ENCODE data around the gene TRIM22. TPM values are rescaled to one million over a fixed set of nuclear protein-coding genes. Genes with fewer than 3 reads are reported as not detected.

TRIM22 gene
- total and polyA plus RNA-seq, 5 donors from 2014 or later, result 233 to 378 (median 267) TPM

- no peaks in the 10 kb centered on the region for H3K9me3 ChIP-seq (ENCODE audit: control insufficient read depth in 2 of 2, low read length in 2 of 2)
- H3K36me3 ChIP-seq (ENCODE audit: control insufficient read depth, insufficient read depth, low read length), result peaks cover 5% of the 10 kb centered on the region
- no peaks in the 10 kb centered on the region for H3K4me1 ChIP-seq (ENCODE audit: control insufficient read depth, insufficient read depth, low read length, poor library complexity, severe bottlenecking)
- peaks cover 4% of the 10 kb centered on the region for H3K27me3 Mint-ChIP-seq
- no peaks in the 10 kb centered on the region for H3K4me1 Mint-ChIP-seq
- ATAC-seq (ENCODE audit: low read depth in 2 of 2) (no peak), DNase-seq (no peak)
- peaks cover 0 to 6% (median 0%) of the 10 kb centered on the region in 7 donors for H3K9me3 Mint-ChIP-seq
- H3K4me3 Mint-ChIP-seq, result no peak overlapping the region
- no peak overlapping the region for H3K27ac Mint-ChIP-seq
- H3K4me3 ChIP-seq (ENCODE audit: low read depth, low read length), result no peak overlapping the region
- H3K36me3 Mint-ChIP-seq, result peaks cover 19% of the 10 kb centered on the region
- no peaks in the 10 kb centered on the region for H3K27me3 ChIP-seq (ENCODE audit: control insufficient read depth, insufficient read depth, low read length)
- H3K27ac ChIP-seq (ENCODE audit: insufficient read depth, low read length, poor library complexity, severe bottlenecking), result no peak overlapping the region
Observed at GRCh38 chr11:5722622-5723021, 33.0 kb downstream of the TRIM22 start.

- Mint-ChIP-seq H3K36me3 (peaks cover 7% of the 10 kb centered on the region), H3K4me1 (no peaks in the 10 kb centered on the region), H3K4me3 (no peak overlapping the region), H3K27me3 (peaks cover 4% of the 10 kb centered on the region), H3K9me3 (peaks cover 0 to 2% (median 0%) of the 10 kb centered on the region in 7 donors), H3K27ac (no peak overlapping the region)
- H3K4me3 ChIP-seq (ENCODE audit: low read depth, low read length), result no peak overlapping the region
- no peak overlapping the region for H3K27ac ChIP-seq (ENCODE audit: insufficient read depth, low read length, poor library complexity, severe bottlenecking)
- H3K27me3 ChIP-seq (ENCODE audit: control insufficient read depth, insufficient read depth, low read length), result no peaks in the 10 kb centered on the region
- ATAC-seq (ENCODE audit: low read depth in 2 of 2) (no peak), DNase-seq (no peak)
- H3K36me3 ChIP-seq (ENCODE audit: control insufficient read depth, insufficient read depth, low read length), result no peaks in the 10 kb centered on the region
- H3K4me1 ChIP-seq (ENCODE audit: control insufficient read depth, insufficient read depth, low read length, poor library complexity, severe bottlenecking), result no peaks in the 10 kb centered on the region
- H3K9me3 ChIP-seq (ENCODE audit: control insufficient read depth in 2 of 2, low read length in 2 of 2), result no peaks in the 10 kb centered on the region
Observed at GRCh38 chr11:5726351-5726750, 36.8 kb downstream of the TRIM22 start.

GRCh38 chr11:5727691-5728090, 38.1 kb downstream of the TRIM22 start:
- no peaks in the 10 kb centered on the region for H3K27me3 ChIP-seq (ENCODE audit: control insufficient read depth, insufficient read depth, low read length)
- H3K27me3 Mint-ChIP-seq, result peaks cover 4% of the 10 kb centered on the region

GRCh38 chr11:5736396-5736795, 46.8 kb downstream of the TRIM22 start, which contains the start of gene OR56B1:
Gene OR56B1, plus strand, starts transcription at chr11:5736448. Its CDS starts 69 bp downstream, at chr11:5736517.
- Mint-ChIP-seq H3K4me3 (no peak within 1 kb of the TSS), H3K4me1 (no peaks in the 10 kb centered on the region), H3K36me3 (peaks cover 29% of the 10 kb centered on the region), H3K9me3 (peaks cover 0 to 16% (median 1%) of the 10 kb centered on the region in 7 donors), H3K27me3 (no peaks in the 10 kb centered on the region), H3K27ac (no peak within 1 kb of the TSS)
- H3K9me3 ChIP-seq (ENCODE audit: control insufficient read depth in 2 of 2, low read length in 2 of 2), result peaks cover 0 to 1% of the 10 kb centered on the region in 2 experiments
- no peaks in the 10 kb centered on the region for H3K4me1 ChIP-seq (ENCODE audit: control insufficient read depth, insufficient read depth, low read length, poor library complexity, severe bottlenecking)
- no peak within 1 kb of the TSS for H3K27ac ChIP-seq (ENCODE audit: insufficient read depth, low read length, poor library complexity, severe bottlenecking)
- no peaks in the 10 kb centered on the region for H3K36me3 ChIP-seq (ENCODE audit: control insufficient read depth, insufficient read depth, low read length)
- DNase-seq (no peak), ATAC-seq (ENCODE audit: low read depth in 2 of 2) (no peak)
- no peak within 1 kb of the TSS for H3K4me3 ChIP-seq (ENCODE audit: low read depth, low read length)
- no peaks in the 10 kb centered on the region for H3K27me3 ChIP-seq (ENCODE audit: control insufficient read depth, insufficient read depth, low read length)

More at GRCh38 chr11:5727691-5728090, 38.1 kb downstream of the TRIM22 start:
- Mint-ChIP-seq H3K36me3 (peaks cover 7% of the 10 kb centered on the region), H3K27ac (no peak overlapping the region), H3K9me3 (peaks cover 0 to 2% (median 0%) of the 10 kb centered on the region in 7 donors), H3K4me1 (no peaks in the 10 kb centered on the region), H3K4me3 (no peak overlapping the region)
- Histone ChIP-seq H3K9me3 (ENCODE audit: control insufficient read depth in 2 of 2, low read length in 2 of 2) (no peaks in the 10 kb centered on the region), H3K36me3 (ENCODE audit: control insufficient read depth, insufficient read depth, low read length) (no peaks in the 10 kb centered on the region), H3K4me1 (ENCODE audit: control insufficient read depth, insufficient read depth, low read length, poor library complexity, severe bottlenecking) (no peaks in the 10 kb centered on the region), H3K27ac (ENCODE audit: insufficient read depth, low read length, poor library complexity, severe bottlenecking) (no peak overlapping the region), H3K4me3 (ENCODE audit: low read depth, low read length) (no peak overlapping the region)
- DNase-seq (no peak), ATAC-seq (ENCODE audit: low read depth in 2 of 2) (no peak)

- H3K36me3 ChIP-seq (ENCODE audit: control insufficient read depth, insufficient read depth, low read length), result no peaks in the 10 kb centered on the region
- ATAC-seq (ENCODE audit: low read depth in 2 of 2), result no peak
- Mint-ChIP-seq H3K4me1 (no peaks in the 10 kb centered on the region), H3K9me3 (peaks cover 0 to 23% (median 4%) of the 10 kb centered on the region in 7 donors), H3K27ac (no peak overlapping the region), H3K36me3 (peaks cover 29% of the 10 kb centered on the region), H3K4me3 (no peak overlapping the region), H3K27me3 (no peaks in the 10 kb centered on the region)
- H3K4me3 ChIP-seq (ENCODE audit: low read depth, low read length), result no peak overlapping the region
- no peak overlapping the region for H3K27ac ChIP-seq (ENCODE audit: insufficient read depth, low read length, poor library complexity, severe bottlenecking)
- DNase-seq, result no peak
- H3K4me1 ChIP-seq (ENCODE audit: control insufficient read depth, insufficient read depth, low read length, poor library complexity, severe bottlenecking), result no peaks in the 10 kb centered on the region
- H3K9me3 ChIP-seq (ENCODE audit: control insufficient read depth in 2 of 2, low read length in 2 of 2), result peaks cover 3 to 6% of the 10 kb centered on the region in 2 experiments
- no peaks in the 10 kb centered on the region for H3K27me3 ChIP-seq (ENCODE audit: control insufficient read depth, insufficient read depth, low read length)
Observed at GRCh38 chr11:5737091-5737490, 47.5 kb downstream of the TRIM22 start.

- no peak overlapping the region for H3K27ac ChIP-seq (ENCODE audit: insufficient read depth, low read length, poor library complexity, severe bottlenecking)
- H3K27ac Mint-ChIP-seq, result no peak overlapping the region
- H3K4me3 Mint-ChIP-seq, result no peak overlapping the region
- DNase-seq (no peak), ATAC-seq (ENCODE audit: low read depth in 2 of 2) (no peak)
- no peaks in the 10 kb centered on the region for H3K27me3 ChIP-seq (ENCODE audit: control insufficient read depth, insufficient read depth, low read length)
- no peaks in the 10 kb centered on the region for H3K36me3 ChIP-seq (ENCODE audit: control insufficient read depth, insufficient read depth, low read length)
- no peaks in the 10 kb centered on the region for H3K4me1 Mint-ChIP-seq
- no peaks in the 10 kb centered on the region for H3K27me3 Mint-ChIP-seq
- no peaks in the 10 kb centered on the region for H3K4me1 ChIP-seq (ENCODE audit: control insufficient read depth, insufficient read depth, low read length, poor library complexity, severe bottlenecking)
- peaks cover 0 to 28% (median 4%) of the 10 kb centered on the region in 7 donors for H3K9me3 Mint-ChIP-seq
- H3K4me3 ChIP-seq (ENCODE audit: low read depth, low read length), result no peak overlapping the region
- peaks cover 29% of the 10 kb centered on the region for H3K36me3 Mint-ChIP-seq
- H3K9me3 ChIP-seq (ENCODE audit: control insufficient read depth in 2 of 2, low read length in 2 of 2), result peaks cover 6% of the 10 kb centered on the region in 2 experiments
Observed at GRCh38 chr11:5737670-5738392, 48.2 kb downstream of the TRIM22 start.

GRCh38 chr11:5738431-5738830, 48.8 kb downstream of the TRIM22 start:
- no peaks in the 10 kb centered on the region for H3K4me1 ChIP-seq (ENCODE audit: control insufficient read depth, insufficient read depth, low read length, poor library complexity, severe bottlenecking)
- H3K4me3 Mint-ChIP-seq, result no peak overlapping the region
- no peak for DNase-seq
- no peaks in the 10 kb centered on the region for H3K27me3 ChIP-seq (ENCODE audit: control insufficient read depth, insufficient read depth, low read length)
- no peaks in the 10 kb centered on the region for H3K36me3 ChIP-seq (ENCODE audit: control insufficient read depth, insufficient read depth, low read length)
- peaks cover 0 to 34% (median 4%) of the 10 kb centered on the region in 7 donors for H3K9me3 Mint-ChIP-seq
- H3K4me3 ChIP-seq (ENCODE audit: low read depth, low read length), result no peak overlapping the region
- no peaks in the 10 kb centered on the region for H3K27me3 Mint-ChIP-seq
- no peak for ATAC-seq (ENCODE audit: low read depth in 2 of 2)
- H3K27ac Mint-ChIP-seq, result no peak overlapping the region
- peaks cover 6 to 9% of the 10 kb centered on the region in 2 experiments for H3K9me3 ChIP-seq (ENCODE audit: control insufficient read depth in 2 of 2, low read length in 2 of 2)
- peaks cover 29% of the 10 kb centered on the region for H3K36me3 Mint-ChIP-seq
- H3K27ac ChIP-seq (ENCODE audit: insufficient read depth, low read length, poor library complexity, severe bottlenecking), result no peak overlapping the region
- no peaks in the 10 kb centered on the region for H3K4me1 Mint-ChIP-seq

GRCh38 chr11:5746614-5747013, 57.0 kb downstream of the TRIM22 start:
- H3K27me3 ChIP-seq (ENCODE audit: control insufficient read depth, insufficient read depth, low read length), result no peaks in the 10 kb centered on the region
- no peaks in the 10 kb centered on the region for H3K36me3 ChIP-seq (ENCODE audit: control insufficient read depth, insufficient read depth, low read length)
- H3K4me3 ChIP-seq (ENCODE audit: low read depth, low read length), result no peak overlapping the region
- Mint-ChIP-seq H3K36me3 (peaks cover 4% of the 10 kb centered on the region), H3K27ac (no peak overlapping the region), H3K4me1 (no peaks in the 10 kb centered on the region), H3K4me3 (no peak overlapping the region), H3K9me3 (peaks cover 0 to 23% (median 8%) of the 10 kb centered on the region in 7 donors), H3K27me3 (peaks cover 8% of the 10 kb centered on the region)
- ATAC-seq (ENCODE audit: low read depth in 2 of 2) (no peak), DNase-seq (no peak)
- H3K27ac ChIP-seq (ENCODE audit: insufficient read depth, low read length, poor library complexity, severe bottlenecking), result no peak overlapping the region
- H3K4me1 ChIP-seq (ENCODE audit: control insufficient read depth, insufficient read depth, low read length, poor library complexity, severe bottlenecking), result no peaks in the 10 kb centered on the region
- peaks cover 2 to 9% of the 10 kb centered on the region in 2 experiments for H3K9me3 ChIP-seq (ENCODE audit: control insufficient read depth in 2 of 2, low read length in 2 of 2)

Measured in CD4-positive, CD25-positive, alpha-beta regulatory T cell (primary cell).